ENCODE measurements around the gene DNAH2.

- peak; percentile 75 for TF ChIP-seq POLR2A (IDR thresholded peaks at IDR 0.05)
- no peak for TF ChIP-seq CTCF (IDR thresholded peaks at IDR 0.05)
Measured at GRCh38 chr17:7843536-7844291, 126.2 kb downstream of the DNAH2 start.

Measured in prostate gland (tissue), 2 donors.